Stimulated activated CD8-positive, alpha-beta memory T cell treated with anti-CD3 and anti-CD28 coated beads, Interleukin-2, amount 100 ng/mL, for 1 hour (primary cell): ENCODE results near the gene AFG3L2.
"Not testable (repeated sequence)": the region's sequence is repeated elsewhere in the genome, so short reads cannot be mapped to it uniquely, and the experiment has no call there.

ENCODE experiments used
- DNase-seq, 2 donors: peaks; one replicate each; pipeline ENCODE4 v3.0.0-alpha.2; 2020; ENCODE audit warnings: low read depth in 2 of 2

Gene AFG3L2

DNA sequence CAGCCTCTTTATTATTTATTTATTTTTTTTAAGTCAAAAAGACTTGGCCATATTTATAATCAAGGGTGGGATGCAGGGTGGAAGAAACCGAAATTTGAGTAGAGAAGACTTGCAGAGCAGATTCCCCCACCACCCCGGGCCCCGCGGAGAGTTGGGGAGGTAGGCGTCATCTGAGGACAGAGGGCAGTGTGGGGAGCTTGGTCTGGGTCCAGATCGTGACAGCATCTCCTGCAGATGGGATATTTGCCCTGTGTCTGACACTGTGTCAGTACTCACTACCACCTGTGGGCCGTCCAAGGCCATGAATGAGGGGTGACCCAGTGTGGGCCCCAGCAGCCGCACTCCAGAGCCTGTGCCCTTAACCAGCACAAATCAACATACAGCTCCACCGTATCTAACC lies 20.2 kb upstream of the AFG3L2 start:
- no peak for DNase-seq

DNA sequence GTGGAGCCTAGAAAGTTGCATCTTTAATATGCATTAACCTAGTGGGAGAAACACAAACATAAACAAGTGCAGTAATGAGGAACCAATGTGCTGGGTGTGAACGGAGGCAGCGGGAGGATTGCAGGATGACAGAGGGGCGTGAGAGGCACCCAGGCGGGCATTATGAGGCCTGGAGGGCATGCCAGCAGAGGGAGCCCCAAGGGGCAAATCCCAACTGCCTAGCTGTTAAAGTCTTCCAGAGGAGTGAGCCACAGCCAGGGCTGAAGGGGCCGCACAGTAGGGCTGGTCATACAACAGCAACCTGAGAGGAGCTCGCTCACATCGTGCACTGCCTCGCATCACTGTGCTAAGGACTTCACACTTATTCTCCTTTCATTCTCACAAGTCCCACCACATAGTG lies 17.4 kb upstream of the AFG3L2 start:
- DNase-seq = no peak

DNA sequence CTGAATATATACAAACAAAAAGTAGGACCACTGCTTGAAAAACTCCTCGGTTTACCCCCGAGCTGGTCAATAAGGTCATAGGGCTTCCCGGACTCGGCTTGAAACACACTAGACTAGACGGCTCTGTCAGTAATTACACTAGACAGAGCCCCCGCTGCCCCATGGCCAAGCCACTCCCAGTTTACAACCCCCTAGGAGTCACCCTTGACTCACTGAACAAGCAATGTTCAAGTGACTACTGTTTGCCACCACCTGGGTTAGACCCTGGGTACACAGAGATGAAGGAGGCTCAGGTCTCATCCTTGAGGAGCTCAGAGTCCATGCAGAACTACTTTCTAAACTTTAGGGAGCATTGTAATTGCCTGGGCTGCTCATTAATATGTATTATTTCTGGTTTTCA lies 17.0 kb upstream of the AFG3L2 start:
- DNase-seq = no peak

DNA sequence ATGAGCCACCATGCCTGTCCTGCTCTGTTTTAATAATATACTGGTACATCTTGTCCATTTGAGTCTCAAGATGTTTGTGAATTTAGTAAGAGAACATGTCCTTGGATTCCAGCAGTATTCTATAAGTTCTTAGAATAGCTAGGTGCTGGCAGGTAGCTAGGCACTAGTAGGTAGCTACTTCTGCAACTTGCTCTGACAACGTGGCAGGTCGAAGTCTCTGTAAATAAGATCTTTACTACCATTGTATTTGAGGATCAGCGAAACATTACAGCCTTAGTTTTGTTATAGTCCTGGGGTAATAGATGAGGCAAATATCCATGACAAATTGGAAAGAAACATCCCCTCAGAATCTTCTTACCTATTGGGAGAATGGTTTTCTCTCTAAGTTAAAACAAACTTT lies 16.5 kb upstream of the AFG3L2 start:
- no peak for DNase-seq

DNA sequence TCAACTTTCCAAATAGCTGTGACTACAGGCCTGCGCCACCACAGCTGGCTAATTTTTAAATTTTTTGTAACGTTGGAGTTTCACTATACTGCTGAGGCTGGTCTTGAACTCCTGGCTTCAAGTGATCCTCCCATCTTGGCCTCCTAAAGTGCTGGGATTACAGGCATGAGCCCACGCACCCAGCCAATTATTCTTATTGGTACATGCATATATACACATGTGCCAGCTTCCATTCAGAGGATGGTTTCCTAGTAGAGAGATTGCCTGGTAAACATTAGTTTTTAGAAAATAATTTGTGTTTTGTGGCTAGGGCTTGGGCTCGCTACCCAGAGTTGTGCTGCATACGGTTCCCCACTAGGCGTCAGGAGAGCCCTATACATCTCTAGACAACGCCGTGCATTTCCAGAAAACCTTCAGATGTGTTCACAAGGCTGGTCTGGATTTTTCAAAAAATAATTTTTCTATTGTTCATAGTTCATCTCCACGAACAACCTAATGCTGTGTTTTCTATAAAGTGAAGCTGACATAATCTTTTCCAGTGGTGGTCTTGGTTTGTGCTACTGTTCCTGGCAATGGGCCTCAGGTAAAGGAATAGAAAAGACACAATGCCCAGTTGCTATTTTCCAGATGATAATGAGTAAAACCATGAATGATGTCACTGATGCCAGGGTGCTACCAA lies 14.6 kb upstream of the AFG3L2 start:
- peak in 1 of 2 donors; percentile 31 for DNase-seq

DNA sequence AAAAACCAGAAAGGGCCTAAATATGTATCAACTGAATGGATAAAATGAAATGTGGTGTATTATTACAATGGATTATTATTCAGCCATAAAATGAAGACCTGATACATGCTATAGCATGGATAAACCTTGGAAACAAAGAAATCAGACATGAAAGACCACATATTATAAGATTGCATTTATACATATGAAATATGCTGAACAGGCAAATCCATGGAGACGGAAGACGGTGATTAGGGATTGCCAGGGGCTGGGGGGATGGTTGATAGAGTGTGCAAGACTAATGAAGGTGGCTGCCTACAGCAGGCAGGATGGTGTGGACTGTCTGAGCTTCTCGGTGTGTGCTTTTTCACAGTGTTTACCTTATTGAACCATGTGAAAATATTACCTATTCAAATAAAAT lies 11.4 kb upstream of the AFG3L2 start:
- no peak for DNase-seq

DNA sequence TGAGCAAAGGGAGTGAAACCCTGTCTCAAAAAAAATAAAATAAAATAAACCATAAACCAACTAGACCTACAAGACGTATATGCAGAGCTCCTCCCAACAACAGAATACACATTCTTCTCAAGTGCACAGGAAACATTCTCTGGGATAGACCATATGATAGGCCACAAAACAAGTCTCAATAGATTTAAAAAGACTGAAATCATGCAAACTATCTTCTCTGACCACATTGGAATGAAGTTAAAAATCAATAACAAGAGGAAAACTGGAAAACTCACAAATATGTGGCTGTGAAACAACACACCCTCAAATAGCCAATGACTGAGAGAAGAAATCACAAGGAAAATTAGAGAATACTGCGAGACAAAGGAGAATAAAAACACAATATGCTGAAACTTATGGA lies 7.2 kb upstream of the AFG3L2 start:
- no peak for DNase-seq

DNA sequence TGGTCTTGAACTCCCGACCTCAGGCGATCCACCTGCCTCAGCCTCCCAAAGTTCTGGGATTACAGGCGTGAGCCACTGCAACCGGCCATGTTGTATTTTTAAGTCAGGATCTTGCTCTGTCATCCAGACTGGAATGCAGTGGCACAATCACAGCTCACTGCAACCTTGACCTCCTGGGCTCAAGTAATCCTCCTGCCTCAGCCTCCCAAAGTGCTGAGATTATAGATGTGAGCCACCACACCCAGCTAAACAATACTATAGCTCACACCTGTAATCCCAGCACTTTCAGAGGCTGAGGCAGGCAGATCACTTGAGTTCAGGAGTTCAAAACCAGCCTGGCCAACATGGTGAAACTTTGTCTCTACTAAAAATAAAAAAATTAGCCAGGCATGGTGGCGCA lies 6.7 kb upstream of the AFG3L2 start:
- DNase-seq = not testable (repeated sequence)

DNA sequence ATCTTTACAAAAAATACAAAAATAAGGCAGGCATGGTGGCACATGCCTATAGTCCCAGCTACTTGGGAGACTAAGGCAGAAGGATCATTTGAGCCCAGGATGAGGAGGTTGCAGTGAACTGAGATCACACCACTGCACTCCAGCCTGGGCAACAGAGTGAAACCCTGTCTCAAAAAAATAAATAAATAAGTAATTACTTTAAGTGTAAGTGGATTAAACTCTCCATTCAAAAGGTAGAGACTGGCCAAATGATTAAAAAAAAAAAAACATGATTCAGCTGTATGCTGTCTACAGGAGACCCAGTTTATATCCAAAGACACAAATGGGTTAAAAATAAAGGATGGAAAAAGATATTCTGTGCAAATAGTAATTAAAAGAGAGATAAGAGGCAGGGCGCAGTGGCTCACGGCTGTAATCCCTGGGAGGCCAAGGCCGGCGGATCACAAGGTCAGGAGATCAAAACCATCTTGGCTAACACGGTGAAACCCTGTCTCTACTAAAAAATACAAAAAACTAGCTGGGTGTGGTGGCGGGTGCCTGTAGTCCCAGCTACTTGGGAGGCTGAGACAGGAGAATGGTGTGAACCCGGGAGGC lies 5.3 kb upstream of the AFG3L2 start:
- not testable (repeated sequence) for DNase-seq

DNA sequence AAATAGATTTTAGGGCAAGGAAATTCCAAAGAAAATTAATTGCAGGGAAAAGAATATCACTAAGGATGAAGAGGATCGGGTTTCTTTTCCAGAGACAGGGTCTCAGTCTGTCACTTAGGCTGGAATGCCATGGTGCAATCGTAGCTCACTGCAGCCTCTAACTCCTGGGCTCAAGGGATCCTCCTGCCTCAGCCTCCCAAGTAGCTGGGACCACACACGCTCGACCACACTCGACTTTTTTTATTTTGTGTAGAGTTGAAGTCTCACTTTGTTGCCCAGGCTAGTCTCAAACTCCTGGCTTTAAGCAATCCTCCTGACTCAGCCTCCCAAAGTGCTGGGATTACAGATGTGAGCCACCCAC lies 1.2 kb upstream of the AFG3L2 start:
- not testable (repeated sequence) for DNase-seq

DNA sequence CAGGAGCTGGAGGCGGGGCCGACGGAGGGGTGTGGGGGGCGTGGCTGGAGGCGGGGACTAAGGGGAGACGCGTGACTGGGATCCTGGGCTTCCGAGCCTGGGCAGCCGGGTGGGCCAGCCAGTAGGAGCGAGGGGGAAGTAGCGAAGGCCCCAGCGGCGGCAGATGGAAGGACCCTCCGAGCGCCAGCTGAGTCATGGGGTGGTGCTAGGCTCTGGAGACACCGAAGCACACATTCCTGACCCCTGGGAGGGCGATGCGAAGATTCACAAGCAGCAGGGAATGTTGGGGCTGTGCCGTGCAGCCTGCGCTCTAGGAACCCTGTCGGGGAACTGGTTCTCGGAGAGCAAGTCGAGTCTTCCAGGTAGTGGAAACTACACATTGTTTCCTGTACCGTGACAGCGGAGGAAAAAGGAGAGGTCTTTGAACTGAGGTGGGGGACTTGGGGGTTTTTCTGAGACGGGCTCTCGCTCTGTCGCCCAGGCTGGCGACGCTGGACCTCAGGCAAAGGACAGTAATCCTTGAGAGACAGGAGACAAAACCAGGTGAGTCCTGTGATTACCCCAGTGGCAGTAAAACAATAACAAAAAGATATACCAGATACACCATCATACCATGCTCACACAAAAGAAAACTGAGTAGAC lies 650 bp upstream of the AFG3L2 start:
- no peak for DNase-seq

DNA sequence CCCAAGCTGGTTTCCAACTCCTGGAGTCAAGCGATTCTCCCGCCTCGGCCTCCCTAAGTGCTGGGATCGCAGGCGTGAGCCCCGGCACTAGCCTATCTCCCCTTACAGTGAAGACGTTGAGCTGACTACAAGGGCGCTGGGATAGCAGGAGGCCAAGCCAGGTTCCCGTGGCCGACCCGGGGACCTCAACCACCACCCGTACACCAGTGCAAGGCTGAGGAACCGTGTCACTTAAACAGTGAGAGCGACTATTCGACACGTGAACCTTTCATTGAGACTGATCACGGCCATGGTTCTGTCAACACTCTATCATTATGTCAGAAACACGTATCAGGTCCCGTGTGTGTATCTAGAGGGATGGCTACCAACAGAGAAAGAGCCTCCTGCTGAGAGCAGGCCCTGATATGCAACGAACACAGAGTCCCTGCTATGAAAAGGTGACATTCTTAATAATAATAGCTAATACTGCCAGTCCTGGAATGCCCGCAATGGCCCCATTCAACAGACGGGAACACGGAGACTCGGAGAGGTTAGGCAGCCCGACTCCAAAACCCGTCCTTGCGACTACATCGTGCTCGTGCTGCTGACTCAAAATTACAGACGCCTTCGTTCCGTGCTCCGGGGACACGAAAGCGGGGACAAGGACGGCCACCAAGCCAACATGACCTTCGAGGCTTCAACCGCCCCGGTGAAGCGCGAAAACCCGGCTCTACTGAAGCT lies 833 bp downstream of the AFG3L2 start:
- peak in 1 of 2 donors; percentile 8 for DNase-seq

DNA sequence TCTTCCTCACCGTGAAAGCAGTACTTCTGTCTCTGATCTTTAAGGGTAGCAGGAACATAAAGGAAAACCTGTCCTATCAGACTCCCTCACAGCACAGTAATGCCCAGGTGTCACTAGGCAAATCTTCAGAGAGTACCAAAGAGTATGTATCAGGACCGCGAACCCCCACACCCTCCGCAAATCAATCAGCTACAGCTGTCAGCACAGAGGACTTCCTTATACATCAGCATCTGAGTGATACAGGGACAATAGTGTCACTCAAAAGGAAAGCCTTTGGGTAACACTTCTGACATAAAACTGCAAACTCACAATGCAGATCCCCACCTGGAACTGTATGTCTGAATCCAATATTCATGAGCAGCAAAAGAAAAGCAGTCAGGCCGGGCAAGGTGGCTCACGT lies 2.6 kb downstream of the AFG3L2 start:
- no peak for DNase-seq

DNA sequence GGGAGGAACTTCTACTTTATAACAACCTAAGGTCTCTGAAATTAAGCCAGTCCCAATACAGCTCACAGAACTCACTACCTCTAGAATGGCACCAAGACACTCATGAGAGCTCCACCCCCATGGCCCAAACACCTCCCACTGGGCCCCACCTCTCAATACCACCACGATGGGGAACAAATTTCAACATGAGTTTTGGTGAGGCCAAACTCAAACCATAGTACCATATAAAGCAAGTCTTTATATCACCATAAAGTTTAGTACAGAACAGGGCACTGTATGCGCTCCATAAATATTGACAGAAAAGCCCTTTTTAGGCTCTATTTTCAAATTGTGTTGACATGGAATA lies 3.3 kb downstream of the AFG3L2 start:
- no peak for DNase-seq

DNA sequence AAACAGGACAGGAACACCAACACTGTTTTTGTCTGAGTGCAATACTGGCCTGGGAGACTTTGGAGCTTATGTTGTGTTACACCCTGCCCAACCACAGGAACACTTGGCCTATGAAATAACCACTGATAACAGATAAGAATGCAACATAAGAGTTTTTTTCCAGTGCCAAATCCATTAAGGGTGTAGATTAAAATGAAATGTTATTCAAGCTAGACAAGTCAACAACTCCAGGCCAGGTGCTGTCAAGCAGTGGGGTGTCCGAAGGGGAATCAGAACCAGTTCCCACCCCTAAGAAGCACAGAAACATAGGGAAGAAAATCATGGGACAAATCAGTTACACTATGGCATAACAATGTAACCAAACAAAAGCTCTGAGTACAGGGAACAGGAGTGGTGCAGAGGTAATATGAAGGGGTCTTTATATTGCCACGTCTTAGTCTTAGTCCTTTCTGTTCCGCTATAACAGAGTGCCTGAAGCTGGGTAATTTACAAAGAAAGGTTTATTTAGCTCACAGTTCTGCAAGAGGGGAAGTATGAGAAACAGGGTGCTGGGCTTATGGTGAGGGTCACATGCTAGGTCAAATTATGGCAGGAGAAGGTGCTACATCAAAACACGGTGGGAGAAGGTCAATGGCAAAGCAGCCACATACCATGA lies 3.8 kb downstream of the AFG3L2 start:
- no peak for DNase-seq

DNA sequence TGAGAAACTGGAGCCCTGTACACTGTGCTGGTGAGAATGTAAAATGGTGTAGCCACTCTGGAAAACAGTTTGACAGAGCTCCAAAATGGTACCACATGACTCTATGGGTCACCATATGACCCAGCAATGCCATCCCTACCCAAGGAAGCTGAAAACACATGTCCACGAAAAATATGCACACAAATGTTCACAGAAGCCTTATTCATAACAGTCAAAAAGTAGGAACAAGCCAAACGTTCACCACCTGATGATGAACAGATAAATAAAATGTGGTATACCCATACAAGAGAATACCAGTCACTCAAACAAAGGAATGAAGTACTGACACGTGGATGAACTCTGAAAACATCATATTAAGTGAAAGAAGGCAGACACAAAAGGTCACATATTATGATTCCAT lies 4.6 kb downstream of the AFG3L2 start:
- no peak for DNase-seq

DNA sequence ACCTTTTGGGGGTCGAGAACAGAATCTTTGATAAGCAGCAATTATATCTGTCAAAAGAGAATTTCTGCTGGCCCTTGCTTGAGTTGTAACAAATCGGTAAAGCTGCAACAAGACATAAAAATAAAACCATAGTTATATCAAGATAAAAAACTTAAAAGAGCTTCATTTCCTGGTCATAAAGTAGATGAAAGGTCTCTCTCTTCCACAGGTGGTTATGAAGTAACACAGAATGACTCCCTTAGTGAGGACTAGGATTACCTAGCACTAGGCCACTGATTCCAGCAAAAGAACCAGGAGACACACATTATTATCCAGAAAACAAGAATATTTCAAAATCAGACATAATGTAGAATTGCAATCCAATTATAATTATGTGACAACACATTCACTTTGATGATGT lies 5.4 kb downstream of the AFG3L2 start:
- DNase-seq = no peak

DNA sequence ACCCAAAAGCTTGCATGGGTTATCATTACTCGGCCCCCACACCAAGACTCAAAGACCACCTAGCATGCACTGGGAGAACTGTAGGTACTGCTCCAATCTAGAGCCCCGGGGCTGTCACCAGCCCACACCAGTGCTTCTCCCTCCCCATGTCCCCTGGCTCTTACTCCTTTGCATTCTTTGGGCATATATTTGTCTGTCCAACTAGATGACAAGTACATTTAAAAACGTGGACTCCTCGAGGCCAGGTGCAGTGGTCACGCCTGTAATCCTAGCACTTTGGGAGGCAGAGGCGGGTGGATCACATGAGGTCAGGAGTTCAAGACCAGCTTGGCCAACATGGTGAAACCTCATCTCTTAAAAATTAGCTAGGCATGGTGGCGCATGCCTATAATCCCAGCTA lies 7.8 kb downstream of the AFG3L2 start:
- DNase-seq = no peak

DNA sequence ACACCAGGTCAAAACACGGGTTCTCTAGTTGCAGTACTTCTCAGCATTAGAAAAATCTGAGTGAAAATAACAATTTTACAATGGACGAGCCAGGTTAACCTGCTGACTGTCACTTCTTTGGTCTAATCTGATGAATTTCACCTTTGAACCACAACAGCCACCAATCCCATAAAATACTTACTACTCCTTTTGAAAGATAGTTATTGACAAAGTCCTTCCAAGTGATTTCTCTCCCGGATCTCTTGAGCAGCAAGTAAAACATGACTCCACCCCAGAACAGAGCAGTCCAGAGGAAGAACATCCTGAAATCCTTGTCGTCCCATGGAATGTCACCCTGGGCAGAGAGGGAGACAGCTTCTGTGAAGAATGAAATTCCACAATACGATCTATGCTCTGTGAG lies 10.2 kb downstream of the AFG3L2 start:
- no peak for DNase-seq

DNA sequence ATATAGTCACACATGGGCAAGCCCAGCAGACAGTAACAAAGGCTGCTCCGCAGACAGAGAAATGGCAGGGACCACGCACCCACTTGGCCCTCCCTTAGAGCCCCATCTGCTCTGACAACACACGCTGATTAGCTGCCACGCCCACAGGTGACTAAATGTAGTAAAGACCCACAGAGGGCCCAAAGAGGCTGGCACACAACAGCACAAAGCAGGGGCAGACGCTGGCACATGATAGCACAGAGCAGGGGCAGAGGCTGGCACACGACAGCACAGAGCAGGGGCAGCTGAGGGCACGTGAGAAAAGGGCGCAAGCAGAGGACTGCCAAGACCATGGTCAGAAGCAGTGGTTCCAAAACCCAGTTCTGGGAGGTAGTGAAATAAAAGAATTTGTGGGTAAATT lies 10.6 kb downstream of the AFG3L2 start:
- no peak for DNase-seq

DNA sequence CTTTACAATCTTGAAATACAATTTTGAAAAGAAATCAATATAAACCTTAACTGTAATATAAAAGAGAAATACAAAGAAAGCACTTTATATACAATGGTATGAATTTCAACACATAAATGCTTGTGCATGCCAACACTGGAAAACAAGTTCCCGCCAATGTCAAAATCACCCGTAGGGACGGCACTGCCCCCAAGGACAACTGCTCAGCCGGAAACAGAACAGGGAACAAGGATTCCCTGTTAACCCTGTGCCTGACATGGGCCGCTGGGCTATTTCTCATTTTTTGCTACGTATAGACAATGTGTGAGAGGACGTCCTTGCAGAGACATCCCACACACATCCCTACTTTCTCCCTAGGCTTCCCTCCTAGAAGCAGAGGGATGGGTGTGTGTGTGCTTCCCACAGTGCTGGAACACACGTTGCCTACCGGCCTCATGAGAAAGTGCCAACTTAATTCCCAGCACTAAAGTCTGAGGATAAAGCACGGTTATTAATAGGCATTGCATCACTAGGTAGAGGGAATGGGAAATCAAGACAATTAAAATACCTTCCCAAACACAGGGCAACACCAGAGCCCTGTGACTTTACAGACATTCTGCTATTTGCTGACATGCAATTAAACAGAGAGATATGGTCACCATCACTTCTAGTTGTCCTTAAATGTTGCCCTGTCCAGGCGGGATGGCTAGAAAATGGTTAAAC lies 14.4 kb downstream of the AFG3L2 start:
- no peak for DNase-seq
